Measurements from ENCODE around the gene TAMM41. TPM values are rescaled to one million over a fixed set of nuclear protein-coding genes. Genes with fewer than 3 reads are reported as not detected.
A peak's percentile ranks its signal among the peaks of the same experiment; 100 is the strongest.
"Not testable (repeated sequence)": the region's sequence is repeated elsewhere in the genome, so short reads cannot be mapped to it uniquely, and the experiment has no call there.

TAMM41 gene
- total RNA-seq, 1 donor from 2014 or later = 10.2 TPM

DNA sequence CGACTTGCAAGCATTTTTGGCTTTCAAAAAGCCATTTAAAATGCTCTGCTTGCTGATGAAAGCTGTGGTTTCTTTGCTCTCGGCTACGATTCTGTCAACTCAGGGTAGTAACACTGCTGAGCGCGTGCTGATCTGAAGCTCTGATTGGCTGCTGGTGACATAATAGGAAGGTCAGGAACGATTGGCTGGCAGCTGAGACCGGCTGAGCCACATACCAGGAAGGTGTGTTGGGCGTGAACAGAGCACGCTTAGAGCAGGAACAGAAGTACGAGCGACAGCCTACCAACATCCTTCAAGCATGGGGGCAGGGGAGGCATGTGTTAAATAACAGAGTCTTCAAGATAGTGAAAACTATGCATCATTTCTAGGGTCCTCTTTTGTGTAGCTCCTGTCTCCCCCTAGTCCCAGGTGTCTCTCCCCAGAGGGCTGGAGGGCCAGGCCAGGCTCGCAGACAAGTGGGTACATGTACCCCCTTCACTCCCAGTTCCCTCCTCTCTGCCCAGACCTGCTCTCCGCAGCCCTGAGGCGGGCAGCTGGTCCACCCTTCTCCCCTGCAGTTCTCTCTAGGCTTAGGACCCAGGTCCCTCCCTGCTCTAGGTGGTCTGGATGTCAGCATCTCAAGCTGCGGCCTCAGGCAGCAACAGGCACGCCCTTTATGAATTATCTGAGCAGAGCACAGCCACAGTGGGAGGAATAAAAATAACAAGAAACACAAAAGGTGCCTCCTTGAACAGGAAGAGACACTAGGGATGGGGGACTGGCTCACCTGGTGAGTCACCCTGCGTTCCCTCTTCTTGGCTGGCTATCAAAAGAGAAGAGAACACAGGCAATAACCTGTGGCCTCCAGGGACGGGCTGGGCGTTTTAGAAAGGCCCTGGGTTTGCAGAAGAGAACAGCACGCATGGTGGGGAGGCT, 76.0 kb downstream of the TAMM41 start:
- peak; percentile 18 to 74 for DNase-seq (ENCODE audit: low spot score in 2 of 2)
- FAIRE-seq = no peak

DNA sequence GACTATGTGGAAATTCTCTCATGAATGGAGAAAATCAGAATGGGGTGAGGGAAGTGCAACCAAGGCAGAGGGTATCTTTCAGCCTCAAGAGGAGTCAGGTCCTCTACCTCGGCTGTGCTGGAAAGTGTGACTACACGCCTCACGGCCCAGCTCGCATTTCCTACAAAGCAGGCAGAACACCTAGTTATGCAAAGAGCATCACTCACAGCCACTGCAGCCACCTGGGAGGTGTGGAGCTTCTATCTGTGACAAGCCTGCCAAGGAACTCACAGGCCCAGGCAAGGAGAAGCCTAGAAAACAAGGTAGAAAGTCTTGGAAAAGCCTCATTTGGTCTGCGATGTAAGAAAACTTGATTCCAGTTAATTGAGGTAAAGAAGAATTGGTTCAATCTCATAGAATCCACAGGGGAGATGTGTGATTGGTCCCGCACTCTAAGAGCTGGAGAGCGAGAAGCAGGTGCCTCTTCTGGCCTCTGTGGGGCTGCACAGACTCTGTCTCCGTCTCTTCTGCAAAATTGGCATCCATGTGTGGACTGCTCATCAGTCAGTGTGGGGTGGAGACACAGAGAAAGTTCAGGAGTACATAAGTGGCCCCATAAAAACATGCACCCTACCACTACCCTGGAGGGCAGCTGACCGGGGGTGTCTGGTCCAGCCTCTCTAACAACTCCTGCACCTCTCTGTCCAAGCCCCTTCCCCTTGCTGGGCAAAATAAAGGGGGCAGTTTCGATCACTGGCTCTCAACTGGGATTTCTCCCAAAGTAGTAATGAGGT, 76.8 kb downstream of the TAMM41 start:
- peak in 1 of 2 donors; percentile 24 for DNase-seq (ENCODE audit: low spot score in 2 of 2)
- no peak for FAIRE-seq

DNA sequence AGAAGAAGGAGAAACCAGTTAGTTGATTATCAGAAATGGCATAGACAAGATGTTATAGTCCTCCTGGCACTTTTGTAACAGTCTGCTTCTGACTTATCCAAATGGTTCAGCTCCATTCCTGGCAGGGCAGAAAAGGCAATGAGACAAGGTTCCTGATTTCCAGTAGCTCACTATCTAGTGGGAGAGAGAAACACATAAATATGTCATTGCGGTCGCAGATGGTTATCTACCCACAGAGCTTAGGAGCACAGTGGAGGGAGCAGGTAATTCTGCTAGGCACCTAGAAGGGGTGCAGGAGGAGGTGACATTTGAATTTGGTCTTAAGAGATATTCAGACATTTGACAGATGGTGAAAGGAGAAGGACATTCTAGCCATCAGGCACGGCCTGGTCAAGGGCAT, 78.1 kb downstream of the TAMM41 start:
- FAIRE-seq (no peak), DNase-seq (ENCODE audit: low spot score in 2 of 2) (no peak)

DNA sequence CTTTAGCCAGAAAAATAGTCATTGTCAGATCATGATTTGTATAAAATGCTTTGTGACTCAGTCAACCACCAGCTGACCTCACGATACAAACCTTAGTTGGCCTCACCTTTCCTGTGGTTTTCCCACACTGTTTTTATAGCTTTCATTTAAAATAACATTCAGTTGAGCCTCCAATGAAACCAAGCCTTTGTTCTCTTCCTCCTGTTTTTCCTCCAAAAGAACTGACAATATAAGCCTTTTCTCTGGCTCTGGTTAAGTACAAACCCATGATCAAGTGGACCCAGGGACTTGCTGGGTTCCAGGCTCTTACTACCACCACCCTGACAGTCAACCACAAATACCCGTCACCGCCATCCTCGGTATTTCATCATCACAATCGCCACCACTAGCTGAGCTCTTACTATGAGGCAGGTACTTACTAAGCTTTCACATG, 81.7 kb downstream of the TAMM41 start:
- FAIRE-seq = no peak
- DNase-seq (ENCODE audit: low spot score in 2 of 2) = no peak

DNA sequence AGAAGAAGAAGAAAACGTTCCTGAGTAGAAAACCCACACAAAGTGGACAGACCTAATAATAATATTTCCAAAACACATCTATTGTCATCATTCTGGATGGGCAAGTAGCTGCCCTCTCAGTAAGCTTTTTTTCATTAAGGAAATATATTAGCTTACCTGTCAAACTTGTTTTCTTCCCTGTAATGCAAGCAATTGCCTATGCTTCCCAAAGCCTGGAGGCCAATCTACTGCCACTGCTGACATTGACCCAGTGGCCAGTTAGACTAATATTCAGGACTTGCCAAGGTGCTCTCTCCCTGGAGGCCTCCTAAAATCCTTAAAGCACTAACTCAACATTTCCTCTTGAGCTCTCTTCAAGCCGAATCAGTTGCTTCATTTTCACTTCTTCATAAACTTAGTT, 86.7 kb downstream of the TAMM41 start:
- FAIRE-seq = no peak

DNA sequence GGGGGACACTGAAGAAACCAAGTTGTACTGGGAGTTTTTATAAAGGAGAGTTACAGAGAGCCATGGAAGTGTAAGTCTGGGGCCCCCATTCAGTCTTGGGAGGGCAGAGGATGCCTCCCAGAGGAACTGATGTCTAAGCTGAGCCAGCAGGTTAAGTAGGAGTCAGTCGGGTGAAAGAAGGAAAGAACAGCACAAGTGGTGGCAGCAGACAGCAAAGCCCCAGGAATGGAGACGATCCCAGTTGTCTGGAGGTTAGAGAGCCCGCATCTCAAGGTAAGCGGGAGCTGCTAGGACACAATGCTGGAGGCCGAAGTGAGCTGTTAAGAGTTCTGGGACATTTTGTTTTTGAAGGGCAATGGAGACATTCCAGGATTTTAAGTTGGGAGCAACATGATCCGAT, 88.8 kb downstream of the TAMM41 start:
- no peak for FAIRE-seq
- DNase-seq (ENCODE audit: low spot score in 2 of 2) = no peak

More for the DNA sequence above, 86.7 kb downstream of the TAMM41 start:
- DNase-seq (ENCODE audit: low spot score in 2 of 2) = no peak

DNA sequence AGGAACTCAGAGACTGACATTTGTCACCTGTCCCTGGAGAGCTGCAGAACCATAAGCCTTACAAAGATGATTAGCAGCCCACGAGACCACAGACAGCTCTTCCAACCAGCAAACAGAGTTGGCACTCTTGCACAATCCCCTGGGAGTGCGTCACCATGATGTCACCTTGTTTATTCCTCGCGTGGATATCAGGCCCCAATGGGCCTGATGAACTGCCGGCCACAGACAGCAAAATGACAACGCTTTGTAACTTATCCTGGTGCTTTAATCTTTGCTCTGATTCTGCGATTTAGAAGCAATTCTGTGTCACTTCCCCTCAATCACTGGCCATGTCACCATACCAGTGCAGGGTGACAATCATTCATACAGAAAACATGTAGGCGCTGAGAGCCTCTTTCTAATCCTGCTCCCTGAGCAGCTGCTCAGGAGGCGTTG, 89.2 kb downstream of the TAMM41 start:
- DNase-seq (ENCODE audit: low spot score in 2 of 2) (no peak), FAIRE-seq (no peak)

DNA sequence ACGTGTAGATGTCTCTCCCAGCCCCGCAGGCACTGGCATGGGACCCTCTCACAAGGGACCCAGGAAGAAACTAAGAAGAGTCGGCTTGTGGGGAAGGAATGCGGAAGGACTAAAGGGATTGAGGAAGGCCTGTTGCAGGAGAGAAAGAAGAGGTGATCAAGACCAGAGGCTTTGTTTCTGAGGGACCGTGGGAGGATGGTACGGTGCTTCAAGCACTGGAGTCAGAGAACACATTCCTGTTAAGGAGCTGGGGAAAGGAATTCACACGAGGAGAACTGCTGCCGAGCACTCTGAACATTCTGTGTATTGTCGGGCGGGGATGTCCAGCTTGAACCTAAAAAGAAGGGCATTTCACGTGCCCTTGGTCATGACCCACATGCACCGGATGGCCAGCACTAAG, 91.4 kb downstream of the TAMM41 start:
- DNase-seq (ENCODE audit: low spot score in 2 of 2) (no peak), FAIRE-seq (no peak)

DNA sequence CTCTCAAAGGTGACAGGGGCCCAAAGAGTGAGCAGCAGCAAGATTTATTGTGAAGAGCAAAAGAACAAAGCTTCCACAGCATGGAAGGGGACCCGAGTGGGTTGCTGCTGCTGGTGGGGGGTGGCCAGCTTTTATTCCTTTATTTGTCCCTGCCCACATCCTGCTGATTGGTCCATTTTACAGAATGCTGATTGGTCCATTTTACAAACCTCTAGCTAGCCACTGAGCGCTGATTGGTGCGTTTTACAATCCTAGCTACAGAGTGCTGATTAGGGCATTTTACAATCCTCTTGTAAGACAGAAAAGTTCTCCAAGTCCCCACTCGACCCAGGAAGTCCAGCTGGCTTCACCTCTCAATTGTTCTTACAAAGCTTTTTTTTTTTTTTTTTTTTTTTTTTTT, 94.4 kb downstream of the TAMM41 start:
- FAIRE-seq; DNase-seq (ENCODE audit: low spot score in 2 of 2): not testable (repeated sequence)

DNA sequence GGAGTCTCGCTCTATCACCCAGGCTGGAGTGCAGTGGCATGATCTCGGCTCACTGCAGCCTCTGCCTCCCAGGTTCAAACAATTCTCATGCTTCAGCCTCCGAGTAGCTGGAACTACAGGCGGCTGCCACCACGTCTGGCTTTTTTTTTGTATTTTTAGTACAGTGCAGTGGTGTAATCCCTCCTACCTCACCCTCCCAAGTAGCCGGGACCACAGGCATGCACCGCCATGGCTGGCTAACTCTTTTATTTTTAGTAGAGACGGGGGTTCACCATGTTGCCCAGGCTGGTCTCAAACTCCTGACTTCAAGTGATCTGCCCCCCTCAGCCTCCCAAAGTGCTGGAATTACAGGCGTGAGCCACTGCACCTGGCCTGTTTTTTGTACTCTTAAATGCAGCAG, 98.4 kb downstream of the TAMM41 start:
- not testable (repeated sequence) for FAIRE-seq; DNase-seq (ENCODE audit: low spot score in 2 of 2)

Small RNA genes lying within 50 kb of the gene (small RNA-seq; reads per million reads assigned to genes)
- gene CYCSP12 = not detected

Other genes with a start within 250 kb of the TAMM41 start
- 83.2 TPM for gene VGLL4, start 203.0 kb downstream of the TAMM41 start, total RNA-seq
- gene SYN2, start 157.5 kb upstream of the TAMM41 start, total RNA-seq = 23.2 TPM